GM23338 (cell line): ENCODE measurements around the gene FRAS1. TPM values are rescaled to one million over a fixed set of nuclear protein-coding genes. Genes with fewer than 3 reads are reported as not detected.

ENCODE experiments used
- ATAC-seq: fragments of 200-7000 bp; cut with Tn5 transposase; 3 replicates; pipeline ENCODE4 v1.9.1; 2020
- DNase-seq: peaks from one replicate; pipeline ENCODE4 v3.0.0-alpha.2; 2015; ENCODE audit warnings: low spot score
- H2AFZ ChIP-seq: fragments of 200-600 bp; sonication (generic); 2 replicates; pipeline ENCODE4 v1.8.0; 2016; ENCODE audit warnings: antibody characterized with exemption, mild to moderate bottlenecking, moderate library complexity
- H3F3A ChIP-seq: fragments of 200-600 bp; sonication (generic); replicated peaks from 2 replicates; pipeline ENCODE4 v1.8.0; 2017; ENCODE audit warnings: antibody characterized with exemption, mixed run types, low read depth
- H3K27ac ChIP-seq: fragments of 200-600 bp; sonication (generic); 2 replicates; pipeline ENCODE4 v1.6.1; 2016; ENCODE audit warnings: low read depth
- H3K27me3 ChIP-seq: fragments of 200-600 bp; sonication (generic); 2 replicates; pipeline ENCODE4 v1.8.0; 2016; ENCODE audit warnings: mild to moderate bottlenecking, mixed run types, moderate library complexity; ENCODE audit not compliant: insufficient read depth
- H3K36me3 ChIP-seq: fragments of 200-600 bp; sonication (generic); 2 replicates; pipeline ENCODE4 v1.8.0; 2016; ENCODE audit warnings: mild to moderate bottlenecking; ENCODE audit not compliant: insufficient read depth
- H3K4me1 ChIP-seq: fragments of 200-600 bp; sonication (generic); 2 replicates; pipeline ENCODE4 v1.8.0; 2016; ENCODE audit warnings: mild to moderate bottlenecking, moderate library complexity; ENCODE audit not compliant: insufficient read depth
- H3K4me2 ChIP-seq: fragments of 200-600 bp; sonication (generic); 2 replicates; pipeline ENCODE4 v1.7.1; 2017; ENCODE audit warnings: mixed run types
- H3K4me3 ChIP-seq: fragments of 200-600 bp; sonication (generic); 2 replicates; pipeline ENCODE4 v1.6.1; 2016; ENCODE audit warnings: mixed run types
- H3K79me2 ChIP-seq: fragments of 200-600 bp; sonication (generic); replicated peaks from 2 replicates; pipeline ENCODE4 v1.8.0; 2017; ENCODE audit warnings: mild to moderate bottlenecking; ENCODE audit not compliant: insufficient read depth
- H3K9me2 ChIP-seq: fragments of 200-600 bp; sonication (generic); 2 replicates; pipeline ENCODE4 v1.8.0; 2017; ENCODE audit not compliant: insufficient read depth
- H4K20me1 ChIP-seq: fragments of 200-600 bp; sonication (generic); replicated peaks from 2 replicates; pipeline ENCODE4 v1.8.0; 2017; ENCODE audit warnings: mild to moderate bottlenecking; ENCODE audit not compliant: insufficient read depth
- H3K27ac Mint-ChIP-seq: 2 replicates; pipeline ENCODE4 v1.8.0; 2020; ENCODE audit warnings: inconsistent platforms, mild to moderate bottlenecking, moderate library complexity, mixed read lengths
- H3K27me3 Mint-ChIP-seq: 3 replicates; pipeline ENCODE4 v1.8.0; 2022; ENCODE audit warnings: low read depth, mild to moderate bottlenecking, moderate library complexity, mixed read lengths, inconsistent platforms; ENCODE audit not compliant: insufficient read depth, poor library complexity
- H3K36me3 Mint-ChIP-seq: 3 replicates; pipeline ENCODE4 v1.8.0; 2021; ENCODE audit warnings: low read depth, mild to moderate bottlenecking, inconsistent platforms, moderate library complexity, mixed read lengths
- H3K4me1 Mint-ChIP-seq: 3 replicates; pipeline ENCODE4 v1.8.0; 2020; ENCODE audit warnings: mild to moderate bottlenecking, inconsistent platforms, mixed read lengths
- H3K4me3 Mint-ChIP-seq: 3 replicates; pipeline ENCODE4 v1.8.0; 2021; ENCODE audit warnings: moderate library complexity, mild to moderate bottlenecking, inconsistent platforms, mixed read lengths
- H3K9me3 Mint-ChIP-seq: 3 replicates; pipeline ENCODE4 v1.8.0; 2020; ENCODE audit warnings: moderate library complexity, mild to moderate bottlenecking, inconsistent platforms, mixed read lengths
- EZH2 ChIP-seq: fragments of 200-600 bp; sonication (generic); IDR thresholded peaks from one replicate; pipeline ENCODE4 v1.8.0; 2017; ENCODE audit warnings: antibody characterized with exemption, mild to moderate bottlenecking, low read depth; ENCODE audit not compliant: unreplicated experiment
- EZH2phosphoT487 ChIP-seq: fragments of 200-600 bp; sonication (generic); IDR thresholded peaks from one replicate; pipeline ENCODE4 v1.8.1; 2018; ENCODE audit warnings: antibody characterized with exemption; ENCODE audit not compliant: unreplicated experiment
- JUNB ChIP-seq: IDR thresholded peaks from one replicate; pipeline ENCODE4 v1.6.1; 2016; ENCODE audit warnings: antibody characterized with exemption; ENCODE audit not compliant: unreplicated experiment
- NANOG ChIP-seq: IDR thresholded peaks from 2 replicates; pipeline ENCODE4 v1.6.1; 2016; ENCODE audit warnings: antibody characterized with exemption, borderline replicate concordance
- POLR2AphosphoS5 ChIP-seq: IDR thresholded peaks from 2 replicates; pipeline ENCODE4 v1.6.1; 2016; ENCODE audit warnings: antibody characterized with exemption, low read depth
- STAT1 ChIP-seq: IDR thresholded peaks from one replicate; pipeline ENCODE4 v1.6.1; 2016; ENCODE audit warnings: antibody characterized with exemption; ENCODE audit not compliant: unreplicated experiment
- ZNF114 ChIP-seq: fragments of 250-450 bp; sonication (Bioruptor Pico); IDR thresholded peaks from 2 replicates; pipeline ENCODE4 v1.5.0; 2020; ENCODE audit warnings: mild to moderate bottlenecking, moderate library complexity
- ZNF331 ChIP-seq: fragments of 250-450 bp; sonication (Bioruptor Pico); IDR thresholded peaks from 2 replicates; pipeline ENCODE4 v1.5.0; 2020; ENCODE audit warnings: low read depth, mild to moderate bottlenecking, moderate library complexity
- polyA plus RNA-seq: library from polyadenylated mRNA; unstranded; fragments of >200 nt; fragmentation: Nextera tagmentation; extraction: Ambion mirVana; gene quantifications from 2 replicates; pipeline ENCODE4 v1.2.1, GENCODE V29; 2016
- total RNA-seq: library from RNA; depleted of rRNA; stranded (reverse); fragments of >200 nt; shearing (Covaris generic); gene quantifications from 2 replicates; pipeline ENCODE4 v1.2.3, GENCODE V29; 2014
- TF ChIP-seq, protein P1 (sequence below): IDR thresholded peaks from 2 replicates; pipeline ENCODE4 v1.6.1; 2016; ENCODE audit warnings: antibody characterized with exemption
- TF ChIP-seq, protein P2 (sequence below), 2 experiments: fragments of 200-600 bp in 1 of 2; sonication (generic) in 1 of 2; conservative IDR thresholded peaks; 2 replicates each; pipeline versions ENCODE4 v1.5.1 to v1.6.1; 2016 to 2017; ENCODE audit warnings: antibody characterized with exemption in 2 of 2, low read depth in 2 of 2, mild to moderate bottlenecking in 2 of 2, moderate library complexity in 1 of 2
- TF ChIP-seq, protein P3 (sequence below): fragments of 250-450 bp; sonication (Bioruptor Pico); IDR thresholded peaks from 2 replicates; pipeline ENCODE4 v1.5.0; 2020; ENCODE audit warnings: mild to moderate bottlenecking, moderate library complexity
- TF ChIP-seq, protein P4 (sequence below): IDR thresholded peaks from one replicate; pipeline ENCODE4 v1.6.1; 2018; ENCODE audit warnings: antibody characterized with exemption; ENCODE audit not compliant: unreplicated experiment

The FRAS1 gene
- total and polyA plus RNA-seq, 2 experiments from 2014 or later: 12.4 to 108 TPM

DNA sequence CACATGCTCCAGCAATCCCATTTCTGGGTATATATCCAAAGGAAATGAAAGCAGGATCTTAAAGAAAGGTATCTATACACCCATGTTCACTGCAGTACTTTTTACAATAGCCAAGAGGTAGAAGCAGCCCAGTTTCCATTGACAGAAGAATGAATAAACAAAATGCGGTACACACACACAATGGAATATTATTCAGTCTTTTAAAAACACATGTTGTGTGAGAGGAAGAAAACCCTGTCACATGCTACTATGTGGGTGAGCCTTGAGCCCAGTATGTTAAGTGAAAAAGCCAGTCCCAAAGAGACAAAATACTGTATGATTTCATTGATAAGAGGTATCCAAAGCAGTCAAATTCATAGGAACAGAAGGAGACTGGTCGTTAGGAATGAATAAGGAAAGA lies 500.7 kb downstream of the FRAS1 start:
- peaks cover 34% of the 10 kb centered on the region for H3K4me1 ChIP-seq
- H3K9me3 Mint-ChIP-seq: no peaks in the 10 kb centered on the region
- H3K9me2 ChIP-seq: no peaks in the 10 kb centered on the region
- H3K27me3 Mint-ChIP-seq: peaks cover 6% of the 10 kb centered on the region
- ATAC-seq (no peak), DNase-seq (no peak)
- no peaks in the 10 kb centered on the region for H3F3A ChIP-seq
- H3K4me2 ChIP-seq: no peak overlapping the region
- H3K4me3 ChIP-seq: no peak overlapping the region
- H3K27ac Mint-ChIP-seq: no peak overlapping the region
- no peaks in the 10 kb centered on the region for H4K20me1 ChIP-seq
- peaks cover 27% of the 10 kb centered on the region; the same call in 2 of the 3 replicates for H3K36me3 Mint-ChIP-seq
- H3K4me3 Mint-ChIP-seq: no peak overlapping the region
- H3K79me2 ChIP-seq: no peaks in the 10 kb centered on the region
- TF ChIP-seq EZH2phosphoT487 (no peak), JUNB (no peak), STAT1 (no peak), ZNF114 (no peak), EZH2 (no peak), ZNF331 (no peak), POLR2AphosphoS5 (no peak), NANOG (no peak)
- TF ChIP-seq, protein P1, sequence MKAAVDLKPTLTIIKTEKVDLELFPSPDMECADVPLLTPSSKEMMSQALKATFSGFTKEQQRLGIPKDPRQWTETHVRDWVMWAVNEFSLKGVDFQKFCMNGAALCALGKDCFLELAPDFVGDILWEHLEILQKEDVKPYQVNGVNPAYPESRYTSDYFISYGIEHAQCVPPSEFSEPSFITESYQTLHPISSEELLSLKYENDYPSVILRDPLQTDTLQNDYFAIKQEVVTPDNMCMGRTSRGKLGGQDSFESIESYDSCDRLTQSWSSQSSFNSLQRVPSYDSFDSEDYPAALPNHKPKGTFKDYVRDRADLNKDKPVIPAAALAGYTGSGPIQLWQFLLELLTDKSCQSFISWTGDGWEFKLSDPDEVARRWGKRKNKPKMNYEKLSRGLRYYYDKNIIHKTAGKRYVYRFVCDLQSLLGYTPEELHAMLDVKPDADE: no peak
- TF ChIP-seq, protein P2, sequence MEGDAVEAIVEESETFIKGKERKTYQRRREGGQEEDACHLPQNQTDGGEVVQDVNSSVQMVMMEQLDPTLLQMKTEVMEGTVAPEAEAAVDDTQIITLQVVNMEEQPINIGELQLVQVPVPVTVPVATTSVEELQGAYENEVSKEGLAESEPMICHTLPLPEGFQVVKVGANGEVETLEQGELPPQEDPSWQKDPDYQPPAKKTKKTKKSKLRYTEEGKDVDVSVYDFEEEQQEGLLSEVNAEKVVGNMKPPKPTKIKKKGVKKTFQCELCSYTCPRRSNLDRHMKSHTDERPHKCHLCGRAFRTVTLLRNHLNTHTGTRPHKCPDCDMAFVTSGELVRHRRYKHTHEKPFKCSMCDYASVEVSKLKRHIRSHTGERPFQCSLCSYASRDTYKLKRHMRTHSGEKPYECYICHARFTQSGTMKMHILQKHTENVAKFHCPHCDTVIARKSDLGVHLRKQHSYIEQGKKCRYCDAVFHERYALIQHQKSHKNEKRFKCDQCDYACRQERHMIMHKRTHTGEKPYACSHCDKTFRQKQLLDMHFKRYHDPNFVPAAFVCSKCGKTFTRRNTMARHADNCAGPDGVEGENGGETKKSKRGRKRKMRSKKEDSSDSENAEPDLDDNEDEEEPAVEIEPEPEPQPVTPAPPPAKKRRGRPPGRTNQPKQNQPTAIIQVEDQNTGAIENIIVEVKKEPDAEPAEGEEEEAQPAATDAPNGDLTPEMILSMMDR (conservative IDR thresholded peaks at IDR 0.05; ENCODE audit: low read depth in 2 of 2): no peak
- TF ChIP-seq, protein P3, sequence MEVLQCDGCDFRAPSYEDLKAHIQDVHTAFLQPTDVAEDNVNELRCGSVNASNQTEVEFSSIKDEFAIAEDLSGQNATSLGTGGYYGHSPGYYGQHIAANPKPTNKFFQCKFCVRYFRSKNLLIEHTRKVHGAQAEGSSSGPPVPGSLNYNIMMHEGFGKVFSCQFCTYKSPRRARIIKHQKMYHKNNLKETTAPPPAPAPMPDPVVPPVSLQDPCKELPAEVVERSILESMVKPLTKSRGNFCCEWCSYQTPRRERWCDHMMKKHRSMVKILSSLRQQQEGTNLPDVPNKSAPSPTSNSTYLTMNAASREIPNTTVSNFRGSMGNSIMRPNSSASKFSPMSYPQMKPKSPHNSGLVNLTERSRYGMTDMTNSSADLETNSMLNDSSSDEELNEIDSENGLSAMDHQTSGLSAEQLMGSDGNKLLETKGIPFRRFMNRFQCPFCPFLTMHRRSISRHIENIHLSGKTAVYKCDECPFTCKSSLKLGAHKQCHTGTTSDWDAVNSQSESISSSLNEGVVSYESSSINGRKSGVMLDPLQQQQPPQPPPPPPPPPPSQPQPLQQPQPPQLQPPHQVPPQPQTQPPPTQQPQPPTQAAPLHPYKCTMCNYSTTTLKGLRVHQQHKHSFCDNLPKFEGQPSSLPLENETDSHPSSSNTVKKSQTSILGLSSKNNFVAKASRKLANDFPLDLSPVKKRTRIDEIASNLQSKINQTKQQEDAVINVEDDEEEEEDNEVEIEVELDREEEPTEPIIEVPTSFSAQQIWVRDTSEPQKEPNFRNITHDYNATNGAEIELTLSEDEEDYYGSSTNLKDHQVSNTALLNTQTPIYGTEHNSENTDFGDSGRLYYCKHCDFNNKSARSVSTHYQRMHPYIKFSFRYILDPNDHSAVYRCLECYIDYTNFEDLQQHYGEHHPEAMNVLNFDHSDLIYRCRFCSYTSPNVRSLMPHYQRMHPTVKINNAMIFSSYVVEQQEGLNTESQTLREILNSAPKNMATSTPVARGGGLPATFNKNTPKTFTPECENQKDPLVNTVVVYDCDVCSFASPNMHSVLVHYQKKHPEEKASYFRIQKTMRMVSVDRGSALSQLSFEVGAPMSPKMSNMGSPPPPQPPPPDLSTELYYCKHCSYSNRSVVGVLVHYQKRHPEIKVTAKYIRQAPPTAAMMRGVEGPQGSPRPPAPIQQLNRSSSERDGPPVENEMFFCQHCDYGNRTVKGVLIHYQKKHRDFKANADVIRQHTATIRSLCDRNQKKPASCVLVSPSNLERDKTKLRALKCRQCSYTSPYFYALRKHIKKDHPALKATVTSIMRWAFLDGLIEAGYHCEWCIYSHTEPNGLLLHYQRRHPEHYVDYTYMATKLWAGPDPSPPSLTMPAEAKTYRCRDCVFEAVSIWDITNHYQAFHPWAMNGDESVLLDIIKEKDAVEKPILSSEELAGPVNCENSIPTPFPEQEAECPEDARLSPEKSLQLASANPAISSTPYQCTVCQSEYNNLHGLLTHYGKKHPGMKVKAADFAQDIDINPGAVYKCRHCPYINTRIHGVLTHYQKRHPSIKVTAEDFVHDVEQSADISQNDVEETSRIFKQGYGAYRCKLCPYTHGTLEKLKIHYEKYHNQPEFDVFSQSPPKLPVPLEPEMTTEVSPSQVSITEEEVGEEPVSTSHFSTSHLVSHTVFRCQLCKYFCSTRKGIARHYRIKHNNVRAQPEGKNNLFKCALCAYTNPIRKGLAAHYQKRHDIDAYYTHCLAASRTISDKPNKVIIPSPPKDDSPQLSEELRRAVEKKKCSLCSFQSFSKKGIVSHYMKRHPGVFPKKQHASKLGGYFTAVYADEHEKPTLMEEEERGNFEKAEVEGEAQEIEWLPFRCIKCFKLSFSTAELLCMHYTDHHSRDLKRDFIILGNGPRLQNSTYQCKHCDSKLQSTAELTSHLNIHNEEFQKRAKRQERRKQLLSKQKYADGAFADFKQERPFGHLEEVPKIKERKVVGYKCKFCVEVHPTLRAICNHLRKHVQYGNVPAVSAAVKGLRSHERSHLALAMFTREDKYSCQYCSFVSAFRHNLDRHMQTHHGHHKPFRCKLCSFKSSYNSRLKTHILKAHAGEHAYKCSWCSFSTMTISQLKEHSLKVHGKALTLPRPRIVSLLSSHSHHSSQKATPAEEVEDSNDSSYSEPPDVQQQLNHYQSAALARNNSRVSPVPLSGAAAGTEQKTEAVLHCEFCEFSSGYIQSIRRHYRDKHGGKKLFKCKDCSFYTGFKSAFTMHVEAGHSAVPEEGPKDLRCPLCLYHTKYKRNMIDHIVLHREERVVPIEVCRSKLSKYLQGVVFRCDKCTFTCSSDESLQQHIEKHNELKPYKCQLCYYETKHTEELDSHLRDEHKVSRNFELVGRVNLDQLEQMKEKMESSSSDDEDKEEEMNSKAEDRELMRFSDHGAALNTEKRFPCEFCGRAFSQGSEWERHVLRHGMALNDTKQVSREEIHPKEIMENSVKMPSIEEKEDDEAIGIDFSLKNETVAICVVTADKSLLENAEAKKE (CRISPR knock-in tag): no peak
- TF ChIP-seq, protein P4, sequence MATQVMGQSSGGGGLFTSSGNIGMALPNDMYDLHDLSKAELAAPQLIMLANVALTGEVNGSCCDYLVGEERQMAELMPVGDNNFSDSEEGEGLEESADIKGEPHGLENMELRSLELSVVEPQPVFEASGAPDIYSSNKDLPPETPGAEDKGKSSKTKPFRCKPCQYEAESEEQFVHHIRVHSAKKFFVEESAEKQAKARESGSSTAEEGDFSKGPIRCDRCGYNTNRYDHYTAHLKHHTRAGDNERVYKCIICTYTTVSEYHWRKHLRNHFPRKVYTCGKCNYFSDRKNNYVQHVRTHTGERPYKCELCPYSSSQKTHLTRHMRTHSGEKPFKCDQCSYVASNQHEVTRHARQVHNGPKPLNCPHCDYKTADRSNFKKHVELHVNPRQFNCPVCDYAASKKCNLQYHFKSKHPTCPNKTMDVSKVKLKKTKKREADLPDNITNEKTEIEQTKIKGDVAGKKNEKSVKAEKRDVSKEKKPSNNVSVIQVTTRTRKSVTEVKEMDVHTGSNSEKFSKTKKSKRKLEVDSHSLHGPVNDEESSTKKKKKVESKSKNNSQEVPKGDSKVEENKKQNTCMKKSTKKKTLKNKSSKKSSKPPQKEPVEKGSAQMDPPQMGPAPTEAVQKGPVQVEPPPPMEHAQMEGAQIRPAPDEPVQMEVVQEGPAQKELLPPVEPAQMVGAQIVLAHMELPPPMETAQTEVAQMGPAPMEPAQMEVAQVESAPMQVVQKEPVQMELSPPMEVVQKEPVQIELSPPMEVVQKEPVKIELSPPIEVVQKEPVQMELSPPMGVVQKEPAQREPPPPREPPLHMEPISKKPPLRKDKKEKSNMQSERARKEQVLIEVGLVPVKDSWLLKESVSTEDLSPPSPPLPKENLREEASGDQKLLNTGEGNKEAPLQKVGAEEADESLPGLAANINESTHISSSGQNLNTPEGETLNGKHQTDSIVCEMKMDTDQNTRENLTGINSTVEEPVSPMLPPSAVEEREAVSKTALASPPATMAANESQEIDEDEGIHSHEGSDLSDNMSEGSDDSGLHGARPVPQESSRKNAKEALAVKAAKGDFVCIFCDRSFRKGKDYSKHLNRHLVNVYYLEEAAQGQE: no peak
- H3K27ac ChIP-seq: no peak overlapping the region
- no peaks in the 10 kb centered on the region for H3K36me3 ChIP-seq
- H2AFZ ChIP-seq: no peak overlapping the region
- peaks cover 44% of the 10 kb centered on the region for H3K4me1 Mint-ChIP-seq
- H3K27me3 ChIP-seq: peaks cover 10% of the 10 kb centered on the region
